HG03571 (cell line): ENCODE data around the gene NEU3.
"Not testable (repeated sequence)": the region's sequence is repeated elsewhere in the genome, so short reads cannot be mapped to it uniquely, and the experiment has no call there.

Source experiments
- ATAC-seq: cut with Tn5 transposase; IDR thresholded peaks from one replicate; pipeline ENCODE4 v1.9.1; 2021; ENCODE audit not compliant: unreplicated experiment

The NEU3 gene

DNA sequence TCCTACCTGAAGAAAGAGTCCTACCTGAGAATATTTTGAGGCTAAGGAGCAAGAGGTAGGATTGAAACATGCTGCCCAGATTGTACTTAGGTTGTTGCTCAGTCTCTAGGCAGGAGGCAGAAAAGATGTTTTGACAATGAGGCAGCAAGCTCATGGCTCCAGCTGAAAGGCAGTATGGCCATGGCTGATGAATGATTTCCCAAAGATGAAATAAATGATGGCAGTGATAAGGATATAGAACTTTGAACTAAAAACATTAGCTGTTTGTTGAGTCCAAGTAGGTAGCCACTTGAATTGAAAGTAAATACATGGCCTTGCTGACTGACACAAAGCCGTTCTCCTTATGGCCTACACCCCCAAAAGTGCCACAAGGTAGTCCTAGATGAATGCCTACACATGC, 6.8 kb upstream of the NEU3 start:
- no peak for ATAC-seq

DNA sequence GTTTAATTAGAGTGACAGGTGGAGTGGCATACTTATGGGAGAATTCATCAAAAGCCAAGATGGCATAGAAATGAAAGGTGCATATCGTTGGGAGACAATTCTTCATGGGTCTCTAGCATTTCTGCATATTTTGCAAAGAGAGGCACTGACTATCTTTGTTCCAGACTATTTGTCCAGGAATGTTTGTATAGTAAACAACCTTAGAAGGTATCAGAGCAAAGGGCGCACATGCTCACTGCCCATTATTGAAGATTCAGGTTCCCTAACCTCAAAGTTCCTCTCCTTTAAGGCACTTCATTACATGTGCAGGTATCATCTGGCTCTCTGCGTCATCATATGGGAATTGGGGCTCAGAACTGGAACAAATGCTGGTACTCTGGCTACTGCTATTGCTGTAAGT, 4.7 kb upstream of the NEU3 start:
- no peak for ATAC-seq

DNA sequence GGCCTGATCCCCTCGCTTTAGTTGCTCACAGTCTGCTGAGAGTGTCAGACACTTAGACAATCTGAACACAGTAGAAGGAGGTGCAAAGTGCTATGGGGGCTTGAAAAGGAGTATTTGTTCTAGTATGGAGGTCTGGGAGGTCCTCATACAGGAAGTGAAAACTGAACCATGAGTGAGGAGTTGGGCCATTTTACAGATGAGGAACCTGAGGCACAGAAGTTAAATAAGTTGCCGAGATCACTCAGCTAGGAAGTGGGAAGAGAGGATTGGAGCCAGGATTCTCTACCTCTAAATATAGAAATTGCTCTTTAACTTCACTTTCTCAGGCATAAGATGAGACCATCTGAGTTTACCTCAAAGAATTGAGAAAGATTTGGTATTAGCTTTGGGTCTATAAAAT, 4.0 kb upstream of the NEU3 start:
- ATAC-seq, result no peak

DNA sequence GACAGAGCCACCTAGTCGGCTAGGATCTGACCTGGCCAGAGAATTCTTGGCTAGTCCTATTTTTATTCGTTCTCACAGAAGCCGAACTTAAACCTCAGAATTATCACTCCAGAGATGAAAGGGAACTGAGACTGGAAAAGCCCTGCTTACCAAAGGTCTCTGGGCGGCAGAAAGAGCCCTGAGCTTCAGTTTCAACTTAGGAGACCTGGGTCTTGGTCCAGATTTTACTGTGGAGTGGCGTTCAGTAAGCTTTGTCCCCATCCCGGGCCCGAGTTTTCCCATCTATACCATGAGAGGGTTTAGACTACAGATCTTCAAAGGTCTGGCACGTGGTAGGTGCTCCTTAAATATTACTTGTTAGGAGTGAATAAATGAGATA, 516 bp downstream of the NEU3 start:
- no peak for ATAC-seq

DNA sequence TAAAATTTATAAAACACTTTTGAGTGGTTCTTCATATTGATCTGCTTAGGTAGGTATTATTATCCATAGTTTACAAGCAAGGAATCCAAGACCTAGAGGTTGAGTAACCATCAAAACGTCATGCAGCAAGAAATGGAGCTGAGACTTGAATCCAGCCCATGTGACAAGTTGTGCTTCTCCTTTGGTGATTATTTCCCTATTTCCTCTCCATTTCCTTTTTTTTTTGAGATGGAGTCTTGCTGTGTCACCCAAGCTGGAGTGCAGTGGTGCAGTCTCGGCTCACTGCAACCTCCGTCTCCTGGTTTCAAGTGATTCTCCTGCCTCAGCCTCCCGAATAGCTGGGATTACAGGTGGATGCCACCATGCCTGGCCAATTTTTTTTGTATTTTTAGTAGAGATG, 1.4 kb downstream of the NEU3 start:
- ATAC-seq, result not testable (repeated sequence)

DNA sequence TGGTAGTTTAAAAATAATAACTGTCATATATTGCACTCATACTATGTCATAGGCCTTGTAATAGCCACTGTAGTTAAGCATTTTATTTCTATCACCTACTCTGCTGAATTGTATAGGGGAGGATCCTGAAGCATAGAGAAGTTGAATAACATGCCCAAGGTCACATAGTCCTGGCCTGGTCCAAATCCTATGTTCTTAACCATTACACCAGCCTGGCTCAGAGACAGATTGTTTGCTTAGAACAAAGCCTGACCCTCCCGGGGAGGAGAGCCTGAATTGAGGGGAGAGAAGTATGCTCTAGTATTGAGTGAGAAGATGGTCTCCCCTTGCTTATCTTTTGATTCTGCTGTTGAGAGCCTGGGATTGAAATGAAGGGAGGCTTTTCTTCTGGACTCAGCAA, 2.2 kb downstream of the NEU3 start:
- no peak for ATAC-seq

DNA sequence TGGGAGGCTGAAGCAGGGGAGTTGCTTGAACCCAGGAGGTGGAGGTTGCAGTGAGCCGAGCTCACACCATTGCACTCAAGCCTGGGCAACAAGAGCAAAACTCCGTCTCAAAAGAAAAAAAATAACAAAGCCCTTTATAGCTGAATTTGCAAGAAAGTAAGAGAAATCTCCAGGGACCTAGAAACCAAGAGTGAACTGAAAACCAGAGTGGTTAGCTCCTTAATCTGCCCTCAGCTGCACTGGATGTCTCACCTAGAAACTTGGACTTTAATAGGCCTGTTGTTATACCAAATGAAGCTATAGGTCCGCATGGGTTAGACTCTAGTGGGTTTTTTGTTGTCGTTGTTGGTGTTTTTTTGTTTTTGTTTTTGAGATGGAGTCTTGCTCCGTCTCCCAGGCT, 4.1 kb downstream of the NEU3 start:
- ATAC-seq, result no peak

DNA sequence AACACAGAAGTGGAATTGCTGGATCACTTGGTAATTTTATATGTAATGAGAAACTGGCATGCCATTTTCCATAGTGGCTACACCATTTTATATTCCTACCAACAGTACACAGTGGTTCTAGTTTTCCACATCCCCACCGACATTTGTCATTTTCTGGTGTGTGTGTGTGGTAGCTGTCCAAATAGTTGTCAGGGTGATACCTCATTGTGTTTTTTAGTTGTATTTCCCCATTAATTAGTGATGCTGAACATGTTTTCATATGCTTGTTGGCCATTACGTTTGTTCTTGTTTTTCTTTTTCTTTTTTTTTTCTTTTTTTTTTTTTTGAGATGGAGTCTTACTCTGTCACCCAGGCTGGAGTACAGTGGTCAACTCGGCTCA, 12.2 kb downstream of the NEU3 start:
- ATAC-seq, result no peak

DNA sequence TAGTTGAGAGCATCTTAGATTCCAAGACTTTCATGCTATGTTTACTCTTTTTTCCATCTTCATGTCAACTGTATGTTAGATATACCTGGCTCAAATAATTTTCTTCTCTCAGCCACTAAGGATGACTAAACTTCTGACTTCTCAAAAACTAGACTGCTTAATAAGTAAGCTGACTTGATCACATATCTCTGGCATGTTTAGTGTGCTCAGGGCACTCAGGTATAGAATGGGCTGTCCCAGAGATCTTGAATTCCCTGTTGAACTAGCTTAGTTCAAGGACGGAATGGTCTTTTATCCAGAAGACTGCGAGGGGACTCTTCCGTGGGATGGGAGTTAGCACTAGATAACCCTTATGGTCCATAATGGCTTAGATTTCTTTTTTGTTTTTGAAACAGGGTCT, 13.0 kb downstream of the NEU3 start:
- no peak for ATAC-seq

DNA sequence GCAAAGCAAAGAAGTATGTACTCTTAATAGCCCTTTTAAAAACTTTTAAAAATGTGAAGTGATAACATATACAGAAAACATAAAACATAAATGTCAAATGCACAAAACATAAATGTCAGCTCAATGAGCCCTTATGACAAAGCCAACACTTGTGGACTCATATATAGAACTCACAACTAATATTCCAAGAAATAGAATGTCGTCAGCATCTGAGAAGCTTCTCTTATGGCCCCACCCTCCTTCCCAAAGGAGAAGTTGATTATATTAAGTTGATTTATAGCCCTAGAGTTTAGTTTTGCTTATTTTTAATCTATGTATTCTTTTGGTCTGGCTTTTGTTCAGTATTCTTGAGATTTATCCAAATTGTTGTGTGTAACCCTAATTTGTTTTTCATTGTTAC, 13.8 kb downstream of the NEU3 start:
- no peak for ATAC-seq

DNA sequence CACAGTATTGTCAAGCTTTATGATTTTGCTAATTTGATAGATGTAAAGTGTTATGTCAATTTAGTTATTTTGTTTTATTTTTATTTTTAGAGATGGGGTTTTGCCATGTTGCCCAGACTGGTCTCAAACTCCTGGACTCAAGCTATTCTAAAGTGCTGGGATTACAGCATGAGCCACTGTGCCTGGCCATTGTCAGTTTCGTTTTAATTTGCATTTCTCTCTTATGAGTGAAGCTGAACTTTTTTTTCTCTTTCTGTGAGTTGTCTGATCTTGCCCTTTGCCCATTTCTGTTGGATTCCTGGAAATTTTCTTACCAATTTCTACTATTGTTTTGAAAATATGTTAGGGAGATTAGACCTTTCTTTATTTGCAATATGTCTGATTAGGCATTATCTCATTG, 15.5 kb downstream of the NEU3 start:
- no peak for ATAC-seq

DNA sequence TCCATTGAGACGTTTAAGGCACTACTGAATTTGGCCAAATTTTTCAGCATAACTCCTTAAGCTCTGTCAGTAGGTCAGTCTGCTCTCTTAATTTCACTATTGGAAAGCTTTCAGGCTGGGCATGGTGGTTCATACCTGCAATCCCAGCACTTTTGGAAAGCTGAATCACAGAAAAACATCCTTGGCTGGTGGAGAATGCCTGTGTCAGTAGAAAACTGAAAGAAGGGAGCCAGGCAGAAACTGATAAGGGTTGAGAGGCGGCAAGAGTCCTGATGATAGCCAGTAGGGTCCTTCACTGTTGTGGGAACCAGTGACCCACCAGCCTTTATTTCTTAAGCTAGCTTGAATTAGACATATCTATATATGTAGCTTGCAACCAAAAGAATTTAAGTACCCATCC, 22.6 kb downstream of the NEU3 start:
- ATAC-seq, result no peak

DNA sequence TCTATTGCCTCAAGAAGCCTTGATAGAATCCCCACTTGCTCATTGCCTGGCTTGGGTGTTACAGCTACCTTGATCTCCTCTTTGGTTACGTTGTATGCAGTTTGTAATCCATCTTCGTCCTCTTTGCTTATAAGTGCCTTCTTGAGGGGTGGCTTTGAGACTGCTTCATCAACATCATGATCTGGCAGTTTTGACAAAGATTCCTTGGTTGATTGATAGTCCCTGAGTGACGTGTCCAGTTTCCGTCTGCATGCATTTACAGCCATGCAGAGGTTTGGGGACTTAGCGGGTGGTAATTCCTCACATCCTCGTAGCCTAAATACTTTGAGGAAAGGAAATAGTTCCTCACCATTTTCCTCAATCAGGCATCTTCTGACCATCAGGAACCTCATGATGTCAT, 23.1 kb downstream of the NEU3 start:
- ATAC-seq, result no peak

DNA sequence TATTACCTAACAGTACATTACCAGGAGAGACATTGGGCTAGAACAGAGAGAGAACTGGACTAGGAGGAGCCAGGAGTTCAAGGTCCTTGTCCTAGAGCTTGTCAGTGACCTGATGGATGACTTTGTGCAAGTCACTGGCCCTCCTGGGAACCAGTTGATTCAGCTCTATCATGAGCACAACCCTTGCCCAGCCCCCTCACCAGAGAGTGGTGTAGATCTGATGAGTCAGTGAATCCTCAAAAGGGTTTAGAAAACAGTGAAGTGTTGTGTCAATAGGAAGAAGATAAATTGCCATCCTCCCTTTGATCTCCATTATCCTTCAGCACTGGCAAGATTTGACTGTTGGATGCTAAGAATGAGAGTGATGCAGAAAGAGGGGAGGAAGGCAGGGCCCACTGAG, 24.3 kb downstream of the NEU3 start:
- ATAC-seq, result no peak

DNA sequence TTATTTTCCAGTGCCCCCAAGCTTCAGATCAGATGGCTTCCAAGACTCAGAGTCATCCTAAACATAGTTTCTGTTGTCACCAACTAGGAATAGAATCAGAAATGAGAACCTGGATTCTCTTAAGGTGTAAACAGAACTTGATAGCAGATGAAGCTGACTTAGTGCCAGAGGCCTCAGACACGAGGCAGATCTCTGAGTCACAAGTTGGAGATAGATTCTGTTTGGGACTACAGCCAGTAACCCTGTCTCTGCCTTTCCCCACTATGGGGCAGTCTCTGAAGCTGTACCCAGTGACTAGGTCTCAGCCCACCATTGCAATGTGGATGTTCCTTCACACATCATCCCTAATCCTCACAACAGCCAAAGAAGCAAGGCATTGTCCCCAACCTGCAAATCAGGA, 25.4 kb downstream of the NEU3 start:
- ATAC-seq, result no peak

DNA sequence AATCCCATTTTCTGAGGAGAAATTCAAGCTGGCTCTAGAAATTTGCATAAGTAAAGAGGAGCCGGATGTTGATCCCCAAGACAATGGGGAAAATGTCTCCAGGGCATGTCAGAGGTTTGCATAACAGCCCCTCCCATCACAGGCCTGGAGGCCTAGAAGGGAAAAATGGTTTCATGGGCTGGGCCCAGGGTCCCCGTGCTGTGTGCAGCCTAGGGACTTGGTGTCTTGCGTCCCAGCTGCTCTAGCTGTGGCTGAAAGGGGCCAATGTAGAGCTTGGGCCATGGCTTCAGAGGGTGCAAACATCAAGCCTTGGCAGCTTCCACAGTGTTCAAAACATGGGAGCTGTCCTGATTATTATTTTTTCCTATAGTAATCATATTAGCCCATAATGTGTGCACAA, 30.5 kb downstream of the NEU3 start:
- not testable (repeated sequence) for ATAC-seq

DNA sequence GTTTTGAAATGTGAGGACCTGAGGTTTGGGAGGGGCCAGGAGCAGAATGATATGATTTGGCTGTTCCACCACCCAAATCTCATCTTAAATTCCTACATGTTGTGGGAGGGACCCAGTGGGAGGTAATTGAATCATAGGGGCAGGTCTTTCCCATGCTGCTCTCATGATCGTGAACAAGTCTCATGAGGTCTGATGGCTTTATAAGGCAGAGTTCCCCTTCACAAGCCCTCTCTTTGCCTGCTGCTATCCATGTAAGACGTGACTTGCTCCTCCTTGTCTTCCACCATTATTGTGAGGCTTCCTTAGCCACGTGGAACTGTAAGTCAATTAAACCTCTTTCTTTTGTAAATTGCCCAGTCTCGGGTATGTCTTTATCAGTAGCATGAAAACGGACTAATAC, 31.6 kb downstream of the NEU3 start:
- ATAC-seq, result not testable (repeated sequence)

DNA sequence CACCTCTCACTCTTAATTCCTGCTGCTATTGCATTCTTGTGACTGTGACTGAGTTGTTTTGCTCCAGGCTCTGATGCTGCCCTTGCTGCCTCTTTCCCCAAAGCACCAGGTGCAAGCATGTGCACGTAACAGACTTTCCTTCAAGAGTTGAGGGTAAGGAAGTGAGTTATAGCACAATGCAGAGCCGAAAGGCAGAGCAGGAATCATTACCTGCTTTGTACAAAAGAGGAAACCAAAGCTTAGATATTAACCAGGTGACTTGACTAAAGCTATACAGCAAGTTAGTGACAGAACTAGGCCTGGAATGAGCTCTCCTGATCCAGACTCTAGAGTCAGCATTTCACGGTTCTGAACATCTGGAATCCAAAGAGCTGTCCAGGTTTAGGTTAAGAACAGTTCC, 33.6 kb downstream of the NEU3 start:
- ATAC-seq, result peak; percentile 75

DNA sequence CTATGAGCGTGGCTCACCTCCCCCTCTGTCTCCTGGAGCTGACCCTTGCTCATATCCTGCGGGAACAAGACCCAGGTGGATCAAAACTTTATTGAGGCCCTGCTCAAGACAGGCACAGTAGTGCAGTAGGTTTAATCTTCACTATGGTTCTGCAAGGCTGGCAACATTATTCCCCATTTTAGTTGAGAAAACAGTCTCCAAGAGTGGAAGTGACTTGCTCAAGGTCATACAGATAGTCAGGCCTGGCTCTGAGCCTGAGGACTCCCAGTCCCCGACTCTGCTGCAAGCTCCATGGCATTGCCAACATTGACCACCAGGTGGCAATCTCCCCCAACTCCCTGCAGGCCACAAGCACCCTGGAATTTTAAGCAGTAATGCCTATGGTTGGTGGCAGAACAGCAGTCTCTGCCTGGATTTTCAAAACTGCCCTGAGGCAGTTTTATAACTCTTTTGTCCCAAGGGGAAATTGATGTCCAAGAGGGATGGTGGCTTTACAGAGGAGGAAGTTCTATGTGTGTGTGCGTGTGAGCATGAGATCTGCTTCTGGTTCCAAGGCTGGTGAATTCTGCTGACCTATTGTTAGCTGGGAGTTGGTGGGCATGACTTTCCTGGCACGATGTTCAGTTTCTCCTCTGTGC, 34.1 kb downstream of the NEU3 start:
- ATAC-seq, result peak; percentile 55

DNA sequence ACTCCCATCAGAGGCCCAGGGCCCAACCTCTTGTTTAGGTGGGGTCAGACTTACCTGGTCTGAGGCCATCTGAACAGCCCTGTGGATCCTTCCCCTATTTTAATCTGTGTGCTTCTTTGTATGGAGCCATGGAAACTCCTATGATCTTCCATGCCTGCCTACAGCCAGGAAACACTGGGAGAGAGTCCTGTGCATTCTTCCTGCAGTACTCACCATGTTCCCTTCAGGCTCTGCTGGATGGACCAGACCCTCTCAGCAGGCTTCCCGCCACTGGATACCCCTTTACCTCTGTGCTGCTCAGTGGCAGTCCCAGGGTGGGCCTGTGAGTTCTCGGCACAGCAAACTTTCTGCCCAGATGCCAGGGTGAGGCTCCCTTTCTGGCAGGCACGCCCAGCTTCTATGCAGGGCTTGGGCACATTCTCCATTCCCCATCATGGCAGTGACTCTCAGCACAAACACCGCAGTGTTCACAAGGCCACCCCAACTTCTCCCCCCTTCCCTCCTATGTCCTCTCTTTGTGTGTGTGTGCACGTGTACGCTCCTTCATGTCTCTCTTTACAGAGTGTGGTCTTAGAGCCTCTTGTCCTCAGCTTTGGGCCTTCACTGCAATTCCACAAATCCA, 34.8 kb downstream of the NEU3 start:
- ATAC-seq, result no peak

DNA sequence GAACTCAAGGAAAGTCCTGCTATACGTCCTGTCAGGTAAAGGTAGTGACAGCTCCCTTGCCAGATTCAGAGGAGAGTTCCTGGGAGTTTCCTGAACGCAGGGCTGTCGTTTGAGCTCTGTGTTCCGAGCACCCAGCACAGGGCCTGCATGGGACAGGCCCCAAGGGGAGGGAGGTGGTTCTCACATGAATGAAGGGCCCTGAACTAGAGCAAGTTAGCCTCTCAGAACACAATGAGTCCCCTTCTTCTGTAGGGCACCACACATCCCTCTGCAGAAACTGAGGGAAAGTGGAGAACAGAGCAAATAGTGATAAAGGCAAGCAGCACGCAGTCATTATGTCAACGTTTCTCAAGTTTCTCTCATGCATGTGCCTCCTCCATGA, 35.3 kb downstream of the NEU3 start:
- ATAC-seq, result no peak

DNA sequence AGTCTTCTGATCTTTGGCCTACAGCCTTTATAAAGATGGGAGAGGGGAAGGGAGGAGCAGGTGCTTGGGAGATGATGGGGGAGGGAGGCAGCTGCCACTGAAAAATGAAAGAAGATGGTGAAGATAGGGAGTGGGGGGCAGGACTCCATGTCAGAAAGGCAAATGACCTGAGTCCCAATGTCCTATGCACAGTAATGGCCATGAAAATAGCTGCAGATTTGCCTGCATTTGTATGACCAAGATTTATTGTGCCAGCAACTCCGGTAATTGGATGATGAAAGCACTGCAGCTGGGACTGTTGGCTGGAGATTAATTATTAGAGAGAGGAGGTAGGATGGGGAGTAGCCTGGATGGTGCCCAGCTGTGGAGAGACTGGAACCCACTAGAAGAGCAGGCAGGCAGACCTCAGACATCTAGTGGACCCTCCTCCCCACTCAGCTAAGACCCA, 36.1 kb downstream of the NEU3 start:
- ATAC-seq, result no peak

DNA sequence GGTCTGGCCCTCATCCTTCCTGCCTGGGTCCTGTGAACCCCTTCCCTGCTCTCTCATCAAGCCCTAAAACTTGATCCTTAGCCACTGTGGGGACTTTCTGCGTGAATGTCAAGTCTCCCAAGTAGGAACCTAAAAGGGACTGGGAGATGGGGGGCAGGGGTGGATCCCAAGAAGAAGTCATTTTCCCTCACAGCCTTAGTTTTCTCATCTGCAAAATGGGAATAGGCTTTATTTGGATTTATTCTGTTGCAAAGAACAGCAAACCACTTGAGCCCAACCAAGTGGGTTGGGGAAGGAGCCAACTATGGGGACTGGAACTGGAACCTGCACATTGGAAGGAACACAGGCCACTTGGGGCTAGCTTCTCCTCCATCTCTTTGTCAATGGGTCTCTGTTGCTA, 36.8 kb downstream of the NEU3 start:
- ATAC-seq, result no peak
